GM19238 (cell line): Measurements from ENCODE around the gene FUCA1.
"Not testable (repeated sequence)": the region's sequence is repeated elsewhere in the genome, so short reads cannot be mapped to it uniquely, and the experiment has no call there.

Source experiments
- DNase-seq: peaks from one replicate; pipeline ENCODE4 v3.0.0; 2011; ENCODE audit warnings: low spot score; ENCODE audit not compliant: insufficient read length

Gene FUCA1

DNA sequence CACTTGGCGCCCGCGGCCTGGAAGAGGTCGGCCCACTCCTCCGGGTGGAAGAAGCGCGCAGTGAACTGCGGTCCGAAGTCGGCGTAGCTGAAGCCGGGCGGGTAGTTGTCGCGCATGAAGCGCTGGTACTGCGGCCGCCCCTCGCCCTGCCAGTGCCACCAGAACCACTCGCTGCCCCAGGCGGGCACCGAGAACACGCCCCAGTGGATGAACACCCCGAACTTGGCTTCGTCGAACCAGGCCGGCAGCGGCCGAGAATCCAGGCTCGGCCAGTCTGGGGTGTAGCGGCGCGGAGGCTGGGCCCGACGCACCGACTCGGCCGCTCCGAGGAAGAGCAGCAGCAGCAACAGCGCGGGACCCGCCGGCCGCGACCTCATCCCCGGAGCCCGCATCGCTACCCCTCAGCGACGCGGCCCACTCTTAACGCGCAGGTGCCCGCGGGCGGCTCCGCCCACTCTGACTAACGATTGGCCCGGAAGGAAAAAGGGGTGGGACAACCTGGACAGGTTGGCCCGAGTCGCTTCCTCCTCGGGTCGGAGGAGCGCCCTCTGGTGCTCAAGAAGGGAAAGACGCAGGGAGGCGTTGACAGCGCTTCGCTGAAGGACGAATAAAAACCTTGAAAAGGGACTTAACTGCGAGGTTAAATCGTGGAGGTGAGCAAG lies at the start of gene FUCA1:
FUCA1 (minus strand) TSS at position 396 of the 662 bp plus-strand sequence; CDS start at position 392, 4 bp downstream.
- DNase-seq = peak; percentile 98

DNA sequence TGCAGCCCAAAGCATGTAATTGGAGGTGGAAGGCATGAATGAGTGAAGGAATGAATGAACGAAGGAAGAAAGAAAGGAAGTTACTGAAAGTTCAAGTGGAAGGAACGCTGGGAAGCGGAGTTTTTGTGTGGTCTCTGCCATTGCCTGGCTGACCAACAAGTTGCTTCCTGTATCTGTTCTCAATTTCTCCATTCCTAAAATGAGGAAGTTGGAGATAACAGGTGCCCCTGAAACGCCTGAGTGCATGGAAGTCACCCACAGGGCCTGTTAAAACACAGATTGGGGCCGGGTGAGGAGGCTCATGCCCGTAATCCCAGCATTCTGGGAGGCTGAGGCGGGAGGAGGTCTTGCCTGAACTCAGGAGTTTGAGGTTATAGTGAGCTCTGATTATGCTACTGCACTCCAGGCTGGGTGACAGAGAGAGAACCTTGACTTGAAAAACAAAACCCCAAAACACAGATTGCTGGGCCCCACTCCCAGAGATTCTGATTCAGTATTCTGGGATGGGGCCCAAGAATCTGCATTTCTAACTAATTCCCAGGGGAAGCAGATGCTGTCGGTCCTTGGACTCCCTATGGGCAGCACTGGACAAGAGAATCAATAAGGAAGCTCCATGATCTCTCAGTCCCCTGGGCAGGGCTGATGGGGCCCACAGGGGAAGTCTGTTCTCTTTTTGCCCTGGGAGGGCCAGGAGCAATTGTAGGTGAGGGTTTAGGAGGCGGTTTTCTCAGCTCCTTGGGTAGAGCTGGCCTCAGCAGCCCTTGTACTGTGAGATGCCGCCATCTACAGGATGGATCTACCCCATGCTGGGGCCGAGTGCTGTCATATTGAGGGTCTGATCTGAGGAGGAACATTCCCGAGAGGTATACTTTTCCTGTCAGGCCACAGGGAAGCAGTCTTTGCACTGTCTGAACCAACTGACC lies 48.4 kb upstream of the FUCA1 start:
- DNase-seq = peak; percentile 70

DNA sequence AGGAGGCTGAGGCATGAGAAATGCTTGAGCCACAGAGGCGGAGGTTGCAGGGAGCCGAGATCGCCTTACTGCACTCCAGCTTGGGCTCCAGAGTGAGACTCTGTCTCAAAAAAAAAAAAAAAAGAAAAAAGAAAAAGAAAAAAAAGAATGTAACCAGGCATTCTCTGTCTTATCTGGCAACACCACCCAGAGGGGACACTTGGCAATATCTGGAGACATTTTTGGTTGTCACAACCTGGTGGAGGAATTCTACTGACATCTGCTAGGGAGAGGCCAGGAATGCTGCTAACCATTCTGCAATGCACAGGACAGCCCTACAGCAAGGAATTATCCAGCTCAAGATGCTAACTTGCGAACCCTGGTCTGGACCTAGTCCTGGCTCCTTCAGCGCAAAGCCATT lies 47.4 kb upstream of the FUCA1 start:
- DNase-seq = no peak

DNA sequence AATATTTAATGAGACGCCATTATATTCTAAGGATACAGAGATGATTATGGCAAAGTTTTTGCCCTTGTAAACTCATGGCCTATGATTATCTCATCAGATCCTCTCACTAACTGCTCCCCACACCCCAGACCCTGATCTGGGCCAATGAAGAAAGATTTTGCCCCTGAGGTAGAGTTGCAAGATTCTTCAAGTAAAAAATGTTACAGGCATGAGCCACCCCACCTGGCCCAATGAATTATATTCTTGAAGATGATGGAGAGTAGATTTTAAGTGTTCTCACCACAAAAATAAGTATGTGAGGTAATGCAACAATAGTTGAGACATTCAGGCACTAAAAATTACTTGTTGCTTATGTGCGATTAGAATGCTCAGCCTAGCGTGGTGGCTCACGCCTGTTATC lies 46.8 kb upstream of the FUCA1 start:
- DNase-seq = no peak

DNA sequence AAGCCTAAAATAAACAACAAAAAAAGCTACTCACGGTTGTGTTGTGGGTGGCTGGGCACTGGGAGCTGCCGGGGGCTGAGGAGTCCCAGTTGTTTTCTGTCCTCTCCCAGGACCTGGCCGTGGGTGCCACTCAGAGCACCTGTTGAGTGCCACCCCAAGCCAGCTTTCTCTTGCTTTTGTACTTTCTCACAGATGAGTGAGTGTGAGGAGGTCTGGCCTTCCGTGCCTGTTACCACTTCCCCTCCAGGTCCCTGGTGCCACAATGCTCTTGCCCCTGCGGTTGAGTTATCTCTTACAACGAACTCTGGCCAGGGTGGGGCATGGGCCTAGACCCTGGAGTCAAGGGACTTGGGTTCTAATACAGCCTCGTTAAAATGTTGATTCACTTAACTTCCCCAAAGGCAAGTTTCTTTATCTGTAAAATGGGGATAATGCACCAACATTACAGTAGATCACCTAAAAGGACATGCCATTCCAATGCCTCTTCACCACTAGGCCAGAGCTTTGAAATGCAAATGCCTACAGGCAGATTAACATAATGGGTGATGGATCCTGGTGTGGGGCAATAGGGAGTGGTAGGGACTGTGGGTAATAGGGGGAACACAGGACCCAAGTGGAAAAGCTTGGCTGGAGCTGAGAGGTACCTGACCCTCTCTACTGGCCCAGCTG lies 45.3 kb upstream of the FUCA1 start, which contains the start of gene CNR2:
CNR2 (minus strand) TSS at position 151 of the 669 bp plus-strand sequence. CDS start 37,745 bp downstream, outside the sequence.
- DNase-seq = no peak

DNA sequence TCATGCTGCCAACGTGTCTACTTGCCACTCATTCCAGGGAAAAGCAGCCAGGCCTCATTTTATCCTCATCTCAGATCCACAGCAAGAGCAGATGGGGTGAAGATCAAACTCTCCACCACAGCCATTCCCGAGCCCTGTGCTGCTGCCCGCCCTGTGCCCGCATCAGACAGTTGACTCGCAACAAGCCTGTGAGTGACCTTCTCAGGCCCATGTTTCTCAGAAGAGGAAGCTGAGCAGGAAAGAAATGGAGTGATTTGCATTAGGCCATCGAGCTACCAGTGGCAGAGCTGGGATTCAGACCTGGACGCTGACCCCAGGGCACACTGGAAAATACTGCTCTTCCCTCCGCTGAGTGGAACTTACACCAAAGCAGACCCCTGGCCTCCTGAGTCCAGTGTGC lies 43.8 kb upstream of the FUCA1 start:
- DNase-seq = no peak

- no peak for DNase-seq
Measured at GRCh38 chr1:23910553-23911246, 42.6 kb upstream of the FUCA1 start.

- no peak for DNase-seq
Measured at GRCh38 chr1:23910144-23910543, 42.1 kb upstream of the FUCA1 start.

GRCh38 chr1:23909412-23909811 lies 41.3 kb upstream of the FUCA1 start:
- DNase-seq = no peak

- DNase-seq = no peak
Measured at GRCh38 chr1:23908453-23909341, 40.6 kb upstream of the FUCA1 start.

DNA sequence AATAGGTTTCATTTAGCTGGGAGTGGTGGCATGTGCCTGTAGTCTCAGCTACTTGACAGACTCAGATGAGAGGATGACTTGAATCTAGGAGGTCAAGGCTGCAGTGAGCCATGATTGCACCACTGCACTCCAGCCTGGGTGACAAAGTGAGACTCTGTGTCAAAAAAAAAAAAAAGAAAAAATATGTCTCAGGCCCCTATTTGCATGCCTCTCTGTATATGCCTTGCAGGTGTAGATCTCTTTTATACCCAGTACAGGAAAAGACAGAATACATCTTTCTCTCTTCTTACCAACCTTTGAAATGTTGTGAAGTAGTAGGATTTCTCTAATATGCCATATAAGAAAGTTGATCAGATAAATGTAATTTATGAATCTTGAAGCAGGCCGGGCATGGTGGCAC lies 38.6 kb upstream of the FUCA1 start:
- DNase-seq = no peak

DNA sequence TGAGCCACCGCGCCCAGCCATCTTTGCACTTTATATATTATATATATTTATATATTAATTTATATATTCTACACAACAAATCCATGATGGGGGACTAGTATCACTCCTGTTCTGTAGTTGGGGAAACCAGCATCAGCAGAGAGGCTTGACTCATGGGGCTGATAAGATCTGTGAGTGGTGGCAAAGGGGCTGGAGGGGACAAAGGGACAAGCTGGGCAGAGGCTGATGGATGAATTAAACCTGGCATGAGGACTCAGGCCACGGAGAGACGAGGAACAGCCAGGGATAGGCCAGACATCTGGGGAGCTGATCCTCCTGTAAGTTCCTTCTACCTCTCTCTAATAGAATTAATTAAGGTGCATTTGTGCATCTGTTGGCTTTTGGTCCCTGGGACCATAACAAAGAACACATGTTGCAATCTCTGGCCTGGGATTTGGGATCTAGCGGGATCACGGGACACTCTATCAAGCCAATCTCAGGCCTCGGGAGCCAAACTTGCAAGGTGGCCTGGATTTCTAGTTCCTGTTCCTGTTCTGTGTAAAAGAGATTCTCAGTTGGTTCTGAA lies 37.5 kb upstream of the FUCA1 start:
- no peak for DNase-seq

DNA sequence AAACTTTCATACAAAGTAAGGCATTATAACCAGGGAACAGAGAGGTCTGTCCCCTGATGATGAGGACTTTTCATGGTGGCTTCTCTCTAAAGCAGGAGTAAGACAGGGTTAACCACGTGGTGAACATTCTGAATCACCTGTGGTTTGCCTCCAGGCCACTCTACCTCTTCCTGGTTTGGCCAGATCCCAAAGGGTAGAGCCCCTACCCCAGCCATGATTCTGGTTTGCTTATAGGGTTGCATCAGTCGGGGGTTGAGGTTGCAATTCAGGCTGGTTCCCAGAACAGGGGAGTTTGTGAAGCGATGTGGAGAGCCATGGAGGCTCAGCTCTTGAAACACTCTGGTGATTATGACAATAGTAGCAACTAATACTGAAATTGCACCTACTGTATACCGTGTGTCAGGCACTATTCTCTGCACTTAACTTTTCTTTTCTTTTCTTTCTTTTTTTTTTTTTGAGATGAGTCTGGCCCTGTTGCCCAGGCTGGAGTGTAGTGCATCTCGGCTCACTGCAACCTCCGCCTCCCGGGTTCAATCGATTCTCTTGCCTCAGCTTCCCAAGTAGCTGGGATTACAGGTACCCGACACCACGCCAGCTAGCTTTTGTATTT lies 36.8 kb upstream of the FUCA1 start:
- peak; percentile 43 for DNase-seq

DNA sequence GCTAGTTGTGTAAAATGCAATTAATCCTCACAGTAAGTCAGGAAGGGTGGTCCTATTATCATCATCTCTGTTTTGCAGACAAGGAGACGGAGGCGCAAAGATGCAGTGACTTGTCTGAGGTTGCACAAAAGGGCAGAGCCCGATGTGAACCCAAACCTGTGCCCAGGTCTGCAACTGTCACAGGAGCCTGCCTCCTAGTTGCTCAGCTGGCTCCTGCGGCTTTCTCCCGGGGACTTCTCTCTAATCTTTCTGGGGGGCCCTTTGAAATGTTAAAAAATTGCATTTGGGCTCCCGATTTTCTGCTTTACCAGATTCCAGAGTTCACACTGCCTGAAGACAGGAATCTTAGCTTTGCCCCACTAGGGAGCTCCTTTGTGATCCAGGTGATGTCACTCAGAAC lies 35.7 kb upstream of the FUCA1 start:
- DNase-seq = no peak

DNA sequence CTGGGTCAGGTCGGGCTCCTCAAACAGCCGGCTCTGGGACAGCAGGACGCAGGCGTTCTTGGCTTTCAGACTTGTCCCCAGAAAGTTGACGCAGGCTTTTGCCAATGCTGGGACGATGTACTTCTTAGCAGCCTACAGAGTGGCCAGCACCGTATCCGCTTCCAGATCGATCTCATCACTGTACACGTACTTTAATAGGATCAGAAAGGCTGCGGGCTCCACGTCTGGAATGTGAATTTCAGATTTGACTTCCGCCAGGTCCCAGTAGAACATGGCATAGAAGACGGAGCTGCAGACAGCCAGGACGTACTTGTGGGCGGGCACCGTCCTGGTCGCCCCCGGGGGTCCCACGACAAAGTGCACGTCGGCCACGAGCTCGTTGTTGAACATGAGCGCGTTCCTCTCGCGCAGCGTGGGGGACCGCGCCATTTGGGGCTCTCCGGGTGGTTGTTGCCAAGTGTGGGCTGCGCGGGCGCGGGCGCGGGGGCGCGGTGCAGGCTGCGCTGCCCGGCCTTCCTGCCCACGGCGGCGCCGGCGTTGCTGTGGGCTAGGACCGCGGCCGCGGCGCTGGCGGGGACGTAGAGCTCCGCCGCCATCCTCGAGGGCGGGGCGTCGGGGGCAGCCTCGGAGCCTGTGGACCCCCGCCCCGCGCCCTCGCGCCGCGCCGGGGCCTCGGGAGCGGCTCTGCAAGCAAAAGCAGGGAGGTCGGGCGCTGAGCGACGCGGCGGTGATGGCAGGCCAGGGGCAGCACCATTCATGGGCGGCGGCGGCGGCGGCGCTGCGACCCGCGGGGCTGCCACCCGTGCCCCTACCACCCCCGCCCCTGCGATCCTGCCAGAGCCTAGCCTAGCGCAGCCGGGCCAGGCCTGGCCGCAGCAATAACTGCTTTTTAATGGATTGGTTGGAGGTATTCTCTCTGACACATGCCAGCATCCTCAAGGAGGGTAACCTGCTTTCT lies 34.5 kb upstream of the FUCA1 start:
- no peak for DNase-seq

DNA sequence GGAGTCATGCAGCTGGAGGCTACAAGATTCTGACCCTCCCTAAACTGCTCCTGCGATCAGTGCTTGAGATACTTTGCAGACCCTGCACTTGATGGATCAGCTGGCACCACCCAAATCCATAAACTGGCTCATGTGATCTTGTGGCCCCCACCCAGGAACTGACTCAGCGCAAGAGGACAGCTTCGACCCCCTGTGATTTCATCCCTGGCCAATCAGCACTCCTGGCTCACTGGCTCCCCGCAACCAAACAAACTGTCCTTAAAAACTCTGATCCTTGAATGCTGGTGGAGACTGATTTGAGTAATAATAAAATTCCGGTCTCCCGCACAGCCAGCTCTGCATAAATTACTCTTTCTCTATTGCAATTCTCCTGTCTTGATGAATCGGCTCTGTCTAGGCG lies 31.9 kb upstream of the FUCA1 start:
- DNase-seq = not testable (repeated sequence)

DNA sequence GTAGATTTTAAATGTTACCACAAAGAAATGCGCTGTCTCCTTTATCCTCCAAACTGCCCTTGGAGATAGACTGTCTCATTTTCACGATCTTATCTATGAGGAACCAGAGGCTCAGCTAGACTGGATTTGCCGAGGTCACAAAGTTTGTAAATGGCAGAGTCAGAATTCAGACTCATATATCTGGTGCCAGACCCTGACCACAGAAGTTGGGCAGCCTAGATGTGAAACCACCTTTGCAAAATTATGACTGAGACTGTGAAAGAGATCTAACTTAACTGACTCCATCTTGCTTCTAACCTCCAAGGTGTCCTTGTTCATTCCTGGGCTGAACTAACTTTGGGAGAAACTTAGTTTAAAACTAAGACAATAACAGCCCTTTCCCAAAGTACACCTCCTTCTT lies 31.0 kb upstream of the FUCA1 start:
- DNase-seq = no peak

DNA sequence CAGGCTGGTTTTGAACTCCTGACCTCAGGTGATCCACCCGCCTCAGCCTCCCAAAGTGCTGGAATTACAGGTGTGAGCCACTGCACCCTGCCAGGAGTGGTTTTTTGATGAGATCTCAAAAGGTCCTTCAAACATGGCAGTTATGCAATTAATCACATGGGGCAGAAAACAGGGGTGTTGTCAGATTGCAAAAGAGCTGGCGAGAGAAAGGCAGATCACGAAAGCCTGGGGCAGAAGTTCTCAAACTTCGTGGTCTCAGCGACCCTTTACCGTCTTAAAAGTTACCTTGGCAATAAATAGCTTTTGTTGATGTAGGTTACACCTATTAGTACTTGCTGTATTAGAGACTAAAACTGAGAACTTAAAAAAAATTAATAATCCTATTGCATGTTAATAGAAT lies 29.0 kb upstream of the FUCA1 start:
- DNase-seq = no peak
